ENCODE results near the gene BMP8A. TPM values are rescaled to one million over a fixed set of nuclear protein-coding genes. Genes with fewer than 3 reads are reported as not detected.
A peak's percentile ranks its signal among the peaks of the same experiment; 100 is the strongest.

The BMP8A gene
- polyA plus RNA-seq, 1 donor (not counting 4 experiments of a cell fraction or from before 2014, with no cell fraction given), result not detected

DNA sequence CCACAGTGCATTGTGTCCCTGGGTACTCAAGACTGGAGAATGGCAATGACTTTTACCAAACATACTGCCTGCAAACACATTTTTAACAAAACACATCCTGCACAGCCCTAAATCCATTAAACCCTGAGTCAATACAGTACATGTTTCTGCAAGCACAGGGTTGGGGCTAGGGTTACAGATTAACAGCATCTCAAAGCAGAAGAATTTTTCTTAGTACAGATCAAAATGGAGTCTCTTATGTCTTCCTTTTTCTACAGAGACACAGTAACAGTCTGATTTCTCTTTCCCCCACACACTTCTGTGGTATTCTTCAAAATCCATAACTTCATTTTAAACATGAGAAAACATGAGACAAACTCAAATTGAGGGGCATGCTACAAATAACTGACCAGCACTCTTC, 13.9 kb downstream of the BMP8A start:
- Histone ChIP-seq H3K4me1 (ENCODE audit: control insufficient read depth, extremely low read depth, insufficient read depth, low read length) (no peaks in the 10 kb centered on the region), H3K79me2 (ENCODE audit: control insufficient read depth, insufficient read depth, low read length) (no peaks in the 10 kb centered on the region), H3K9me1 (ENCODE audit: control insufficient read depth, extremely low read depth, insufficient read depth, low read length) (no peaks in the 10 kb centered on the region), H3K4me2 (ENCODE audit: control insufficient read depth, extremely low read depth, insufficient read depth, low read depth, low read length) (no peak overlapping the region), H3K36me3 (ENCODE audit: control insufficient read depth in 2 of 2, extremely low read depth in 1 of 2, insufficient read depth in 2 of 2, low read length in 2 of 2) (no peaks in the 10 kb centered on the region), H4K20me1 (ENCODE audit: control insufficient read depth, extremely low read depth, insufficient read depth, low read length) (no peaks in the 10 kb centered on the region), H3K27me3 (ENCODE audit: control insufficient read depth, extremely low read depth, insufficient read depth, low read length) (peaks cover 10% of the 10 kb centered on the region), H2AFZ (ENCODE audit: control insufficient read depth, low read length) (no peak overlapping the region), H3K9ac (ENCODE audit: control insufficient read depth, extremely low read depth, insufficient read depth, low read length) (no peak overlapping the region), H3K9me3 (ENCODE audit: control insufficient read depth, low read depth, low read length) (no peaks in the 10 kb centered on the region), H3K4me3 (ENCODE audit: control insufficient read depth in 2 of 3, extremely low read depth in 1 of 3, insufficient read depth in 2 of 3, low read depth in 1 of 3, low read length in 3 of 3) (no peak overlapping the region), H3K27ac (ENCODE audit: control insufficient read depth, insufficient read depth, low read length) (no peak overlapping the region)
- FAIRE-seq, result no peak
- TF ChIP-seq, protein P1, sequence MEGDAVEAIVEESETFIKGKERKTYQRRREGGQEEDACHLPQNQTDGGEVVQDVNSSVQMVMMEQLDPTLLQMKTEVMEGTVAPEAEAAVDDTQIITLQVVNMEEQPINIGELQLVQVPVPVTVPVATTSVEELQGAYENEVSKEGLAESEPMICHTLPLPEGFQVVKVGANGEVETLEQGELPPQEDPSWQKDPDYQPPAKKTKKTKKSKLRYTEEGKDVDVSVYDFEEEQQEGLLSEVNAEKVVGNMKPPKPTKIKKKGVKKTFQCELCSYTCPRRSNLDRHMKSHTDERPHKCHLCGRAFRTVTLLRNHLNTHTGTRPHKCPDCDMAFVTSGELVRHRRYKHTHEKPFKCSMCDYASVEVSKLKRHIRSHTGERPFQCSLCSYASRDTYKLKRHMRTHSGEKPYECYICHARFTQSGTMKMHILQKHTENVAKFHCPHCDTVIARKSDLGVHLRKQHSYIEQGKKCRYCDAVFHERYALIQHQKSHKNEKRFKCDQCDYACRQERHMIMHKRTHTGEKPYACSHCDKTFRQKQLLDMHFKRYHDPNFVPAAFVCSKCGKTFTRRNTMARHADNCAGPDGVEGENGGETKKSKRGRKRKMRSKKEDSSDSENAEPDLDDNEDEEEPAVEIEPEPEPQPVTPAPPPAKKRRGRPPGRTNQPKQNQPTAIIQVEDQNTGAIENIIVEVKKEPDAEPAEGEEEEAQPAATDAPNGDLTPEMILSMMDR (optimal IDR thresholded peaks at IDR 0.05 in 1 of 3, IDR thresholded peaks at IDR 0.05 in 1 of 3, conservative IDR thresholded peaks at IDR 0.05 in 1 of 3; ENCODE audit: extremely low read depth in 1 of 3, insufficient read depth in 2 of 3, low read length in 3 of 3), result no peak
- no peak for TF ChIP-seq EZH2 (IDR thresholded peaks at IDR 0.05; ENCODE audit: low read length)
- no peak for DNase-seq (ENCODE audit: low read depth, low spot score)
- dilution Hi-C loops (cut with MboI; ENCODE audit: extremely low pct_ligation_motif_present, low sequenced_read_pairs), result no loop called here

DNA sequence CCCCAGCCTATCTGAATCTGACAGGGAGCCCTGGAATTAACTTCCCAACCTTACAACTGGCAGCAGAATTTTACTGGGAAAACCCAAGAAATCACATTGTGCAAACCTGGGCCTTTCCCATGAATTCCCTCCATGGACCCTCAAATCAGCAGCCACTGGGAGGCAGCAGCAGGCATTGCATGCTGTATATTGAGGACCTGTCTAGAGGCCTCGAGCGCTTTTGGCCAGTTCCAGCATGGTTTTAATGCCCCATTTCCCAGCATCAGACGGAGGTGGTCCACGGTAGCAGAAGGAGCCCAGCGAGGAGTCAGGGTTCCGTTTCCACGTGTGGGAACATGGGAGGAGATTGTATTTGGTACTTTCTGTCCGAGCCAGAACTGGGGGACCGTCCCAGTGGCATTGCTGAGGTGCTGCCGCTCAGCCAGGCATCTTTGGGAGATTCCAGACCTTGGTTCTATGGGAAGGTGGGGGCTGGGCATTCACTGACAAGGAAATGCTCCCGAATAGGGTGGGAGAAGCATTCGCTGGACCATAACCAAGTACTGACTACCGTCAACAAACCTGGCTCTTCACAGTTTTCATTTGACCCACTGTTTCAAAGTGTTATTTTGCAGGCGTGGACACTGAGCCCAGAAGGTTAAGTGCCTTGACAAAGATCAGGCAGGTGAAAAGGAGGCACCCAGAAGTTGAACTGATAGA, 15.9 kb downstream of the BMP8A start:
- Histone ChIP-seq H3K27me3 (ENCODE audit: control insufficient read depth, extremely low read depth, insufficient read depth, low read length) (peaks cover 10% of the 10 kb centered on the region), H3K9ac (ENCODE audit: control insufficient read depth, extremely low read depth, insufficient read depth, low read length) (no peak overlapping the region), H3K4me1 (ENCODE audit: control insufficient read depth, extremely low read depth, insufficient read depth, low read length) (no peaks in the 10 kb centered on the region), H3K79me2 (ENCODE audit: control insufficient read depth, insufficient read depth, low read length) (no peaks in the 10 kb centered on the region), H3K4me3 (ENCODE audit: control insufficient read depth in 2 of 3, extremely low read depth in 1 of 3, insufficient read depth in 2 of 3, low read depth in 1 of 3, low read length in 3 of 3) (no peak overlapping the region), H3K36me3 (ENCODE audit: control insufficient read depth in 2 of 2, extremely low read depth in 1 of 2, insufficient read depth in 2 of 2, low read length in 2 of 2) (no peaks in the 10 kb centered on the region), H3K27ac (ENCODE audit: control insufficient read depth, insufficient read depth, low read length) (no peak overlapping the region), H2AFZ (ENCODE audit: control insufficient read depth, low read length) (no peak overlapping the region), H3K9me1 (ENCODE audit: control insufficient read depth, extremely low read depth, insufficient read depth, low read length) (no peaks in the 10 kb centered on the region), H4K20me1 (ENCODE audit: control insufficient read depth, extremely low read depth, insufficient read depth, low read length) (no peaks in the 10 kb centered on the region), H3K4me2 (ENCODE audit: control insufficient read depth, extremely low read depth, insufficient read depth, low read depth, low read length) (no peak overlapping the region), H3K9me3 (ENCODE audit: control insufficient read depth, low read depth, low read length) (no peaks in the 10 kb centered on the region)
- FAIRE-seq (no peak), DNase-seq (ENCODE audit: low read depth, low spot score) (no peak)
- TF ChIP-seq, protein P1 (optimal IDR thresholded peaks at IDR 0.05 in 1 of 3, IDR thresholded peaks at IDR 0.05 in 1 of 3, conservative IDR thresholded peaks at IDR 0.05 in 1 of 3; ENCODE audit: extremely low read depth in 1 of 3, insufficient read depth in 2 of 3, low read length in 3 of 3), result peak in 1 of 3 experiments; percentile 26
- no peak for TF ChIP-seq EZH2 (IDR thresholded peaks at IDR 0.05; ENCODE audit: low read length)
- dilution Hi-C loops (cut with MboI; ENCODE audit: extremely low pct_ligation_motif_present, low sequenced_read_pairs), result no loop called here

Measured in keratinocyte (primary cell).